Activated CD4-positive, alpha-beta T cell treated with anti-CD3 and anti-CD28 coated beads, Interleukin-2, amount 10 ng/mL, durations not matched to agents 24 days and 14 days (primary cell): ENCODE data around the gene PAX9. TPM values are rescaled to one million over a fixed set of nuclear protein-coding genes. Genes with fewer than 3 reads are reported as not detected.
A peak's percentile ranks its signal among the peaks of the same experiment; 100 is the strongest.

ENCODE experiments used
- DNase-seq: peaks from one replicate; pipeline ENCODE4 v3.0.0; 2022
- H3K27ac Mint-ChIP-seq: one replicate; pipeline ENCODE4 v1.8.0; 2022; ENCODE audit warnings: mild to moderate bottlenecking, mixed read lengths
- H3K27me3 Mint-ChIP-seq: one replicate; pipeline ENCODE4 v1.8.0; 2022; ENCODE audit warnings: mixed read lengths
- H3K36me3 Mint-ChIP-seq: one replicate; pipeline ENCODE4 v1.8.0; 2022; ENCODE audit warnings: low read depth, mild to moderate bottlenecking, mixed read lengths
- H3K4me1 Mint-ChIP-seq: one replicate; pipeline ENCODE4 v1.8.0; 2021; ENCODE audit warnings: mixed read lengths
- H3K4me3 Mint-ChIP-seq: one replicate; pipeline ENCODE4 v1.8.0; 2022; ENCODE audit warnings: mild to moderate bottlenecking, moderate library complexity, mixed read lengths
- H3K9me3 Mint-ChIP-seq: one replicate; pipeline ENCODE4 v1.8.0; 2021; ENCODE audit warnings: mixed read lengths
- intact Hi-C: fragments of 100-400 bp; cut with micrococcal nuclease; formaldehyde crosslinking; loops from one replicate; pipeline ENCODE4 v1.15.1; 2023
- total RNA-seq: library from RNA; stranded (reverse); gene quantifications from 2 replicates; pipeline ENCODE4 v1.2.3, GENCODE V29; 2022

The PAX9 gene
- total RNA-seq, 1 donor from 2014 or later: not detected

GRCh38 chr14:36649872-36650650, 11.6 kb upstream of the PAX9 start:
- peaks cover 72% of the 10 kb centered on the region for H3K27me3 Mint-ChIP-seq
- H3K36me3 Mint-ChIP-seq: no peaks in the 10 kb centered on the region
- intact Hi-C loops: loop anchor here (2.0 kb wide), 1 partner anchor 67 kb away; the partner anchor contains the start of gene NKX2-8
- no peaks in the 10 kb centered on the region for H3K9me3 Mint-ChIP-seq
- no peak for DNase-seq
- H3K4me1 Mint-ChIP-seq: no peaks in the 10 kb centered on the region
- H3K27ac Mint-ChIP-seq: no peak overlapping the region
- no peak overlapping the region for H3K4me3 Mint-ChIP-seq

GRCh38 chr14:36652542-36653201, 9.0 kb upstream of the PAX9 start:
- H3K4me3 Mint-ChIP-seq: no peak overlapping the region
- H3K27me3 Mint-ChIP-seq: peaks cover 80% of the 10 kb centered on the region
- no peak for DNase-seq
- peaks cover 7% of the 10 kb centered on the region for H3K4me1 Mint-ChIP-seq
- H3K36me3 Mint-ChIP-seq: peaks cover 2% of the 10 kb centered on the region
- intact Hi-C loops: no loop called here
- no peak overlapping the region for H3K27ac Mint-ChIP-seq
- H3K9me3 Mint-ChIP-seq: peaks cover 4% of the 10 kb centered on the region

GRCh38 chr14:36653413-36653812, 8.2 kb upstream of the PAX9 start:
- Mint-ChIP-seq H3K27me3 (peaks cover 79% of the 10 kb centered on the region), H3K36me3 (peaks cover 2% of the 10 kb centered on the region), H3K4me3 (no peak overlapping the region), H3K27ac (no peak overlapping the region), H3K9me3 (peaks cover 4% of the 10 kb centered on the region), H3K4me1 (peaks cover 7% of the 10 kb centered on the region)
- DNase-seq: no peak
- intact Hi-C loops: no loop called here

DNA sequence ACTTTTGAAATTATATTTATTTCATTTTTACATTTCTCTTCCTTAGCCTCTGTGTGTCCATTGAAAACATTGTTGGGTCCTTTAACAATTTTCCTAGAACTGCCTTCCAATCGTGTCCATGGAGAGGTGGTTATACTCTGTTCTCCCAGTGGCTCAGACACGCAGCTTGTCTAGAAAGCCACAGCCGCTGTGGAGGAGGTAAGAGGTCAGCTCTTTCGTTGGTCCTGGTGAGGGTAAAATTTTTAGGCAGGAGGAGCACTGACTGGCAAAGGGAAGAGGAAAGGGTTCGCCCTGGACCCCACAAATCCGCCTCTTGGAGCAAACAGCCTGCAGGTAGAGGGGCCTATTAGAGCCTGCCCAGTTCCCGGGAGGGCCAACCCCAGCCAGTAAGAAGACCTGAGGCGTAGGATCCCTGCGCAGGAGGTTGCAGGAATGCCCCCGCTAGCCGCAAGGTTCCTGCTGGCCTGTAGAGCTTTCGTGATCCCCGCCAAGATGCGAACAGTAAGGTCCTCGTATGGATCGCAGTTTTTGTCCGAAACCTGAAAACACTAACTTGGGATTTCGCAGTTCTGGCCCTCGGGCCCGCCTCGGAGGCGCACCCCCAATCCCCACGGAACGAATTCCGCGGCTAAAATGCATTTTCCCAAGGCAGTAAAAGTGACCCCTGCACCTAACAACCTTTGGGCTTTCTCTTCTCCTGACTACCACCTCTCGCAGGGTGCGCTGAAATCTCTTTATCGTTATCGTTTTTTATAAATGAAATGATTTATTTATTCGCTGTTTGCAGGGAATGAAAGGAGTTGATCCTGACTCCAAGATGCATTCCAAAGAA, 7.5 kb upstream of the PAX9 start:
- Mint-ChIP-seq H3K27me3 (peaks cover 79% of the 10 kb centered on the region), H3K4me1 (peaks cover 7% of the 10 kb centered on the region)

GRCh38 chr14:36654794-36655381, 6.8 kb upstream of the PAX9 start:
- Mint-ChIP-seq H3K27ac (no peak overlapping the region), H3K27me3 (peaks cover 81% of the 10 kb centered on the region), H3K4me3 (no peak overlapping the region), H3K4me1 (peaks cover 7% of the 10 kb centered on the region), H3K9me3 (peaks cover 4% of the 10 kb centered on the region), H3K36me3 (peaks cover 4% of the 10 kb centered on the region)
- intact Hi-C loops: loop anchor here (5.0 kb wide), 2 partner anchors 148 to 1557 kb away; no protein-coding TSS in a partner anchor
- DNase-seq: no peak

More for the DNA sequence above, 7.5 kb upstream of the PAX9 start:
- Mint-ChIP-seq H3K4me3 (no peak overlapping the region), H3K36me3 (peaks cover 3% of the 10 kb centered on the region), H3K9me3 (peaks cover 4% of the 10 kb centered on the region), H3K27ac (no peak overlapping the region)
- intact Hi-C loops: no loop called here
- DNase-seq: no peak

DNA sequence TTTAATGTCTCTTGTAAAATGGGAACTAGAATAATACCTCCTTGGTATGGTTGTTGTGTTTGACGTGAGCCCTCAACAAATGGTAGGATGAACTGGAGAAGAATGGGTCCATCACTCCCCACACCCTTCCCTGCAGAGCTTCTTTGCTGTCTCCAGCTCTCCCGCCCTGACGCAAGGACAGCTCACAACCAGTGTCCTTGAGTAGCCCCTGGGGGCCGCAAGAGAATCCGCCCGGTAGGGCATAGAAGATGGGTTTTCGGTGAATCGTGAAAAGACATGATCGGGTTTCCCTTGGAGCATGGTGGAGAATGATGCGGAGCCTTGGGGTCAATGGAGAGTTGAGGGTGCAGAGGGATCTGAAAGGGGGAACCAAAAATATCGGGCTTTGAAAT, 6.1 kb upstream of the PAX9 start:
- Mint-ChIP-seq H3K27ac (no peak overlapping the region), H3K27me3 (peaks cover 81% of the 10 kb centered on the region), H3K4me1 (peaks cover 7% of the 10 kb centered on the region), H3K4me3 (no peak overlapping the region), H3K36me3 (peaks cover 4% of the 10 kb centered on the region), H3K9me3 (peaks cover 4% of the 10 kb centered on the region)
- intact Hi-C loops: loop anchor here (5.0 kb wide), 2 partner anchors 148 to 1557 kb away; no protein-coding TSS in a partner anchor
- no peak for DNase-seq

DNA sequence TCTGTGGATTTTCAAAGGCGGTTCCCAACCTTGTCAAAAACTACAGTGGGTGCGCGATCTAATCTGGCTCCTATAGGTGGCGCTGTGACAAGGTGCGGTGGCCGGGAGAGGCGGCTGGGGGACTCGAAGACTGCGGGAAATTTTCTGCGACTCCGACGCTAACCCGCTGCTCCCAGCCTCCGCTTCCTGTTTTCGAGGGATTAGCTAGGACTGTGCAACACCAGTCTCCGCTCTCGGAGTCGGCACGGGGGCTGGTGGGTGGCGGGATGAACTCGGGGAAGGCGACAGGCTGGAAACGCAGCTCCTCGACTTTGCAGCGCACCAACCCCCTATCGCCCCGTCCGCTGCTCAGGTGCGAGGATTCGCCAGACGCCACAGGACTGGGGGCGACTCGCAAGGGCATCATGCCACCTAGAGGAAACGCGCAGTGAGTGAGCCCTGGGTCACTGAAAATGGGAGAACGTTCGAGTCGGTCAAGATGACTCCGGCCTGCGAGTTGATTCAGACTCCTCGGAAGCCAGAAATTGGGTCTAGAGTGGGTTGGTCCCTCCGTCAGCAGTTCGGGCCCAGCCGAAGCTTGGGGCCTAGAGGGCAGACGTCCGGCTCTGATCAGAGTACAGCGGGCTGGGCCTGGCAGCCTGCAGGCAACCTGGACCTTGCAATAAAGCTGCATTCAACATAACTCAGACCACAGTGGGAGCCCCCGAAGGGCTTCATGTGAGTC, 5.5 kb upstream of the PAX9 start:
- DNase-seq: peak; percentile 59
- H3K4me3 Mint-ChIP-seq: no peak overlapping the region
- peaks cover 4% of the 10 kb centered on the region for H3K9me3 Mint-ChIP-seq
- intact Hi-C loops: loop anchor here (2.0 to 5.0 kb wide), 3 partner anchors 135 to 1556 kb away; partner anchors contain the start of gene NKX2-1
- H3K4me1 Mint-ChIP-seq: peaks cover 7% of the 10 kb centered on the region
- peaks cover 4% of the 10 kb centered on the region for H3K36me3 Mint-ChIP-seq
- peaks cover 84% of the 10 kb centered on the region for H3K27me3 Mint-ChIP-seq
- no peak overlapping the region for H3K27ac Mint-ChIP-seq

DNA sequence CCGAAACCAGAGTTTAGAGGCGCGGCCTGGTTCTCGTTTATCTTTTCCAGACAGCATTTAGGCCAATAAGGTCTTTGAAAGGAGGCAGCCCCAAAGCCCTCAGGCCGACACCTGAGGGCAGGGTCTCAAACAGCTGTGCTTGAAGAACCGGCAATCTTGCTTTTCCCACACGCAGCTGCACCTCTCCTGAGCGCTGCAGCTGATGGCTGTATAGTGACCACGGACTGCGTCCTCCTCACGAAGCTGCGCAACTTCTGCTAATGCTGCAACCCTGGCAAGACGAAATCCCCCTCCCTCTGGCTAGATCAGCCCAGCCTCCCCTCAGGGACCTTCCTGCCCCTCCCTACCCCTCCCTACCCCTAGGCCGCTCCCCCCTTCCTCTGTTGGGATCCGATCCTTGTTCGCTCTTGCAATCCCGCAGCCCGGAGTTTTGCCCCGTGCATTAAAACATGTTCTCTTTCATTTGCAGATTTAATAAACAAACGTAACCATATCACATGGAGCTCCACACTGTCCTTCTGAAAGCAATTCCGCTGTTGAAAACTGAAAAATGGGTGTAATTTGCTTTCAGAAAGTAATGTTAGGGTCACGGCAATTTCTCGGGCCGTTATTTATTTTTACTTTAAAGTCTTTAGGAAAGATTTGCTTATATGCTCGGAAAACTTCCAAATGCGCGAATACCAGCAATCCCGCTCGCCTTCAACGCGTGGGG, 4.8 kb upstream of the PAX9 start:
- intact Hi-C loops: loop anchor here (2.0 to 5.0 kb wide), 3 partner anchors 136 to 1555 kb away; partner anchors contain the start of gene NKX2-1
- H3K27me3 Mint-ChIP-seq: peaks cover 88% of the 10 kb centered on the region

GRCh38 chr14:36657399-36658122, 4.1 kb upstream of the PAX9 start:
- Mint-ChIP-seq H3K4me1 (peaks cover 7% of the 10 kb centered on the region), H3K27ac (no peak overlapping the region), H3K36me3 (peaks cover 6% of the 10 kb centered on the region), H3K4me3 (no peak overlapping the region), H3K27me3 (peaks cover 93% of the 10 kb centered on the region), H3K9me3 (peaks cover 9% of the 10 kb centered on the region)
- intact Hi-C loops: loop anchor here (2.0 to 5.0 kb wide), 3 partner anchors 137 to 1555 kb away; partner anchors contain the start of gene NKX2-1
- peak; percentile 57 for DNase-seq

More for the DNA sequence above, 4.8 kb upstream of the PAX9 start:
- Mint-ChIP-seq H3K36me3 (peaks cover 6% of the 10 kb centered on the region), H3K9me3 (peaks cover 9% of the 10 kb centered on the region), H3K4me1 (peaks cover 7% of the 10 kb centered on the region), H3K4me3 (no peak overlapping the region), H3K27ac (peak overlapping the region; percentile 67)
- peak; percentile 57 for DNase-seq

DNA sequence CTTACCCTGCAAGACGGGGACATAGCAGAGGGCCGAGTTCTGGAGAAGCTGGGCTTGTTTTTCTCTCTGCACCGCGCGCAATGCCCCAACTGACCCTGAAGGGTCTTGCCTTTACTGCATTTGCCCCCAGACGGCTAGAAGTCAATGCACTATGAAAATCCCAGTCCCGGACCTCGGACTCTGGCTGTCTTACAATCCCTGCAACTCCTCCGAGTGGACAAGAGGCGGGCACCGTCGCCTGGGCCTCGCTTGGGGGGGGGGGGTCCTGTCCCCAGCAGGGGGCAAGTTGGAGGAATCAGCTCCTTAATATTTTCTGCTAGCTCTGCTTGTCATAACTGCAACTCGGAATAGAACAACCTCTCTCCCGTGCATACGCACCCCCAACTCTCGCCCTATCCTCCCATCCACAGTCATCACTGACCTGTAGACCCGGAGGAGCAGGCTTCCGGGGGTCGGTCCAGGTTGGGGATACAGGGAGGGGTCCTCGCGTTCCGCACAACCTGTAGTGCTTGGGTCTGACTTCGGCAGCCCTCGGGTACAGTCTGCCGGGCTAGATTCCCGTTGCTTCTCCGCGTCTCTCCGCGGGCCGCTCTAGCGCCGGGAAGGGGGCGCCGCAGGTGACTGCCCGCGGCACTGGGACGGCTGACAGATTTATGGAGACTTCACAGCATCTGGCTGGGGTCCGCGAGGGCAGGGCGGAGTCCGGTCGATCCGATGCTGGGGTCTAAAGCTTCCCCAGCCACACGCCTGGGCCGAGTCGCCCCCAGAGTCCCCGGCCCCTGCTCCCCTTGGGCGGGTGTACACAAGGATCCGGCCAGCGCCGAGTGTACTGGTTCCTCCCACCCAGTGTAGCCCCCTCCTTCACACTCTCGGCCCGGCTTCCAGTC, 3.3 kb upstream of the PAX9 start:
- DNase-seq: no peak
- Mint-ChIP-seq H3K4me3 (no peak overlapping the region), H3K27me3 (peaks cover 91% of the 10 kb centered on the region)

More for the DNA sequence above, 3.3 kb upstream of the PAX9 start:
- H3K4me1 Mint-ChIP-seq: peaks cover 8% of the 10 kb centered on the region
- H3K9me3 Mint-ChIP-seq: peaks cover 9% of the 10 kb centered on the region
- intact Hi-C loops: loop anchor here (5.0 kb wide), 2 partner anchors 151 to 1554 kb away; no protein-coding TSS in a partner anchor
- peaks cover 6% of the 10 kb centered on the region for H3K36me3 Mint-ChIP-seq
- H3K27ac Mint-ChIP-seq: peak overlapping the region; percentile 65
